ENCODE measurements around the gene RAB30.
"Not testable (repeated sequence)": the region's sequence is repeated elsewhere in the genome, so short reads cannot be mapped to it uniquely, and the experiment has no call there.

RAB30 gene

DNA sequence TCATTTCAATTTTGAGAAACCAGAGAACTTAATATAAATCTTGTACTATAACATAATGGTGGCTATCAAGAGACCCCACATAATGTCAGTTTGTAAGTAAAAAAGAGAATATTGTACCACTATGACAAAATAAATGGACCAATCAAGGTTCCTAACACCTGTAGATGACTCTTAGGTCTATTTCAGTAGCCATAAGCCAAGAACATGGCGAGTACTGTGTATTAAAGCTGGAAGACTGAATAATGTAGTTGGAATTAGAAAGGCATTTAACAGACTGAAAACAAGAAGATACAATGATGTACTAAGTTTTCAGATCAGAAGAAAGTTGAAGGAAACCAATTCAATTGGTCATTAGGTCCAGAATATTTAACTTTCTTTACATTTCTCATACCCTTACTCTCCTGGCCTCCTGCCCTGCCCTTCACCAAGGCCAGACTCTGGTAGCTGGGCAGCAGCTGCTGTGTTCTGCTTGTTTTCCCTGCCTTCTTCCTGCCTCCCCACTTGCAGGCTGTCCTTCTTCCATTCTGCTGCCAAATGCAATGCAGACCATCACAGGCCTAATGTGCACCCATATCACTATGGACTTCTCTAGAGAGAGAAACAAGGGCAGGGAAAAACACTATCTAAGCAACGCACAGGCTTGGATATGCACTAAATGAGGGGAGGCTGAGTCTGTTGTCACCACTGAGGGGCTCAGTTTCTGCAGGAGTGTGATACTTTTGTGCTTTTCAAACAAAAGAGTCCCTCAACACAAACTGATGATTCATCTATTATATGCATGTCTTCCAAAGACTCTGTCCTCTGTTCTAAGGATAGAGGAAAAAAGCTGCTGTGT, 60.1 kb downstream of the RAB30 start:
- no peak for DNase-seq (ENCODE audit: low read depth in 1 of 2, low spot score in 1 of 2)
- TF ChIP-seq SPI1 (IDR thresholded peaks at IDR 0.05; ENCODE audit: borderline replicate concordance, low read depth), result no peak
- TF ChIP-seq, protein P1, sequence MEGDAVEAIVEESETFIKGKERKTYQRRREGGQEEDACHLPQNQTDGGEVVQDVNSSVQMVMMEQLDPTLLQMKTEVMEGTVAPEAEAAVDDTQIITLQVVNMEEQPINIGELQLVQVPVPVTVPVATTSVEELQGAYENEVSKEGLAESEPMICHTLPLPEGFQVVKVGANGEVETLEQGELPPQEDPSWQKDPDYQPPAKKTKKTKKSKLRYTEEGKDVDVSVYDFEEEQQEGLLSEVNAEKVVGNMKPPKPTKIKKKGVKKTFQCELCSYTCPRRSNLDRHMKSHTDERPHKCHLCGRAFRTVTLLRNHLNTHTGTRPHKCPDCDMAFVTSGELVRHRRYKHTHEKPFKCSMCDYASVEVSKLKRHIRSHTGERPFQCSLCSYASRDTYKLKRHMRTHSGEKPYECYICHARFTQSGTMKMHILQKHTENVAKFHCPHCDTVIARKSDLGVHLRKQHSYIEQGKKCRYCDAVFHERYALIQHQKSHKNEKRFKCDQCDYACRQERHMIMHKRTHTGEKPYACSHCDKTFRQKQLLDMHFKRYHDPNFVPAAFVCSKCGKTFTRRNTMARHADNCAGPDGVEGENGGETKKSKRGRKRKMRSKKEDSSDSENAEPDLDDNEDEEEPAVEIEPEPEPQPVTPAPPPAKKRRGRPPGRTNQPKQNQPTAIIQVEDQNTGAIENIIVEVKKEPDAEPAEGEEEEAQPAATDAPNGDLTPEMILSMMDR (IDR thresholded peaks at IDR 0.05; ENCODE audit: insufficient read depth, low read length), result no peak
- no peak for TF ChIP-seq POLR2AphosphoS5 (IDR thresholded peaks at IDR 0.05; ENCODE audit: low read depth)
- no peak for TF ChIP-seq GABPA (IDR thresholded peaks at IDR 0.05; ENCODE audit: low read depth)
- TF ChIP-seq, protein P2, sequence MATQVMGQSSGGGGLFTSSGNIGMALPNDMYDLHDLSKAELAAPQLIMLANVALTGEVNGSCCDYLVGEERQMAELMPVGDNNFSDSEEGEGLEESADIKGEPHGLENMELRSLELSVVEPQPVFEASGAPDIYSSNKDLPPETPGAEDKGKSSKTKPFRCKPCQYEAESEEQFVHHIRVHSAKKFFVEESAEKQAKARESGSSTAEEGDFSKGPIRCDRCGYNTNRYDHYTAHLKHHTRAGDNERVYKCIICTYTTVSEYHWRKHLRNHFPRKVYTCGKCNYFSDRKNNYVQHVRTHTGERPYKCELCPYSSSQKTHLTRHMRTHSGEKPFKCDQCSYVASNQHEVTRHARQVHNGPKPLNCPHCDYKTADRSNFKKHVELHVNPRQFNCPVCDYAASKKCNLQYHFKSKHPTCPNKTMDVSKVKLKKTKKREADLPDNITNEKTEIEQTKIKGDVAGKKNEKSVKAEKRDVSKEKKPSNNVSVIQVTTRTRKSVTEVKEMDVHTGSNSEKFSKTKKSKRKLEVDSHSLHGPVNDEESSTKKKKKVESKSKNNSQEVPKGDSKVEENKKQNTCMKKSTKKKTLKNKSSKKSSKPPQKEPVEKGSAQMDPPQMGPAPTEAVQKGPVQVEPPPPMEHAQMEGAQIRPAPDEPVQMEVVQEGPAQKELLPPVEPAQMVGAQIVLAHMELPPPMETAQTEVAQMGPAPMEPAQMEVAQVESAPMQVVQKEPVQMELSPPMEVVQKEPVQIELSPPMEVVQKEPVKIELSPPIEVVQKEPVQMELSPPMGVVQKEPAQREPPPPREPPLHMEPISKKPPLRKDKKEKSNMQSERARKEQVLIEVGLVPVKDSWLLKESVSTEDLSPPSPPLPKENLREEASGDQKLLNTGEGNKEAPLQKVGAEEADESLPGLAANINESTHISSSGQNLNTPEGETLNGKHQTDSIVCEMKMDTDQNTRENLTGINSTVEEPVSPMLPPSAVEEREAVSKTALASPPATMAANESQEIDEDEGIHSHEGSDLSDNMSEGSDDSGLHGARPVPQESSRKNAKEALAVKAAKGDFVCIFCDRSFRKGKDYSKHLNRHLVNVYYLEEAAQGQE (IDR thresholded peaks at IDR 0.05; ENCODE audit: insufficient replicate concordance, low read depth), result no peak
- Histone ChIP-seq H3K4me3 (replicated peaks; ENCODE audit: insufficient read depth, low read length) (no peak overlapping the region), H3K27me3 (ENCODE audit: insufficient read depth, poor library complexity, severe bottlenecking) (no peaks in the 10 kb centered on the region), H3K27ac (replicated peaks) (no peak overlapping the region)

- H3K4me3 ChIP-seq (replicated peaks; ENCODE audit: insufficient read depth, low read length), result no peak overlapping the region
- H3K27me3 ChIP-seq (ENCODE audit: insufficient read depth, poor library complexity, severe bottlenecking), result no peaks in the 10 kb centered on the region
- TF ChIP-seq, protein P1 (IDR thresholded peaks at IDR 0.05; ENCODE audit: insufficient read depth, low read length), result no peak
- no peak for TF ChIP-seq GABPA (IDR thresholded peaks at IDR 0.05; ENCODE audit: low read depth)
- no peak for TF ChIP-seq SPI1 (IDR thresholded peaks at IDR 0.05; ENCODE audit: borderline replicate concordance, low read depth)
- TF ChIP-seq, protein P2 (IDR thresholded peaks at IDR 0.05; ENCODE audit: insufficient replicate concordance, low read depth), result no peak
- no peak for TF ChIP-seq POLR2AphosphoS5 (IDR thresholded peaks at IDR 0.05; ENCODE audit: low read depth)
- no peak for DNase-seq (ENCODE audit: low read depth in 1 of 2, low spot score in 1 of 2)
- H3K27ac ChIP-seq (replicated peaks), result no peak overlapping the region
Measured at GRCh38 chr11:83009999-83010398, 61.7 kb downstream of the RAB30 start.

- not testable (repeated sequence) for H3K27me3 ChIP-seq (ENCODE audit: insufficient read depth, poor library complexity, severe bottlenecking); DNase-seq (ENCODE audit: low read depth in 1 of 2, low spot score in 1 of 2); H3K4me3 ChIP-seq (replicated peaks; ENCODE audit: insufficient read depth, low read length); H3K27ac ChIP-seq (replicated peaks)
Measured at GRCh38 chr11:83009136-83009535, 62.6 kb downstream of the RAB30 start.

DNA sequence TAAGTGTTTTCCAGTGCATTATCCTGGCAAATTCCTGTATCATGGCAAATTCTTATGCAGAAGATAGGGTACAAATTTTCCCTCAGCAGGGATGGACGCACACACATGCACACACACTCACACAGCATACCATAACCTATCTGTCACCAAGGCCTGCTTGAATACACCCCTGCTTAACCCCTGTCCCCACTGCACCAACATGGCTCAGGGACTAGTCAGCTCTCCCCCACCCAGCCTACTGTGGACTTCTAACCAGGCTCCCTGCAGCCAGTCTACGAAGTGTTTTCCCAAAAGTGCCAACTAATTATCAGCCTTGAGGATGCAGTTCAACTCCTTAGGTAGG, 63.1 kb downstream of the RAB30 start:
- TF ChIP-seq POLR2AphosphoS5 (IDR thresholded peaks at IDR 0.05; ENCODE audit: low read depth), result no peak
- TF ChIP-seq GABPA (IDR thresholded peaks at IDR 0.05; ENCODE audit: low read depth), result no peak
- no peaks in the 10 kb centered on the region for H3K27me3 ChIP-seq (ENCODE audit: insufficient read depth, poor library complexity, severe bottlenecking)
- no peak overlapping the region for H3K27ac ChIP-seq (replicated peaks)
- DNase-seq (ENCODE audit: low read depth in 1 of 2, low spot score in 1 of 2), result no peak
- no peak overlapping the region for H3K4me3 ChIP-seq (replicated peaks; ENCODE audit: insufficient read depth, low read length)
